GM23338 (cell line): Measurements from ENCODE around the gene ODF2L. TPM values are rescaled to one million over a fixed set of nuclear protein-coding genes. Genes with fewer than 3 reads are reported as not detected.

Experiments
- ATAC-seq: fragments of 200-7000 bp; cut with Tn5 transposase; 3 replicates; pipeline ENCODE4 v1.9.1; 2020
- DNase-seq: peaks from one replicate; pipeline ENCODE4 v3.0.0-alpha.2; 2015; ENCODE audit warnings: low spot score
- H2AFZ ChIP-seq: fragments of 200-600 bp; sonication (generic); 2 replicates; pipeline ENCODE4 v1.8.0; 2016; ENCODE audit warnings: antibody characterized with exemption, mild to moderate bottlenecking, moderate library complexity
- H3F3A ChIP-seq: fragments of 200-600 bp; sonication (generic); replicated peaks from 2 replicates; pipeline ENCODE4 v1.8.0; 2017; ENCODE audit warnings: antibody characterized with exemption, mixed run types, low read depth
- H3K27ac ChIP-seq: fragments of 200-600 bp; sonication (generic); 2 replicates; pipeline ENCODE4 v1.6.1; 2016; ENCODE audit warnings: low read depth
- H3K27me3 ChIP-seq: fragments of 200-600 bp; sonication (generic); 2 replicates; pipeline ENCODE4 v1.8.0; 2016; ENCODE audit warnings: mild to moderate bottlenecking, mixed run types, moderate library complexity; ENCODE audit not compliant: insufficient read depth
- H3K36me3 ChIP-seq: fragments of 200-600 bp; sonication (generic); 2 replicates; pipeline ENCODE4 v1.8.0; 2016; ENCODE audit warnings: mild to moderate bottlenecking; ENCODE audit not compliant: insufficient read depth
- H3K4me1 ChIP-seq: fragments of 200-600 bp; sonication (generic); 2 replicates; pipeline ENCODE4 v1.8.0; 2016; ENCODE audit warnings: mild to moderate bottlenecking, moderate library complexity; ENCODE audit not compliant: insufficient read depth
- H3K4me2 ChIP-seq: fragments of 200-600 bp; sonication (generic); 2 replicates; pipeline ENCODE4 v1.7.1; 2017; ENCODE audit warnings: mixed run types
- H3K4me3 ChIP-seq: fragments of 200-600 bp; sonication (generic); 2 replicates; pipeline ENCODE4 v1.6.1; 2016; ENCODE audit warnings: mixed run types
- H3K79me2 ChIP-seq: fragments of 200-600 bp; sonication (generic); replicated peaks from 2 replicates; pipeline ENCODE4 v1.8.0; 2017; ENCODE audit warnings: mild to moderate bottlenecking; ENCODE audit not compliant: insufficient read depth
- H3K9me2 ChIP-seq: fragments of 200-600 bp; sonication (generic); 2 replicates; pipeline ENCODE4 v1.8.0; 2017; ENCODE audit not compliant: insufficient read depth
- H4K20me1 ChIP-seq: fragments of 200-600 bp; sonication (generic); replicated peaks from 2 replicates; pipeline ENCODE4 v1.8.0; 2017; ENCODE audit warnings: mild to moderate bottlenecking; ENCODE audit not compliant: insufficient read depth
- H3K27ac Mint-ChIP-seq: 2 replicates; pipeline ENCODE4 v1.8.0; 2020; ENCODE audit warnings: inconsistent platforms, mild to moderate bottlenecking, moderate library complexity, mixed read lengths
- H3K27me3 Mint-ChIP-seq: 3 replicates; pipeline ENCODE4 v1.8.0; 2022; ENCODE audit warnings: low read depth, mild to moderate bottlenecking, moderate library complexity, mixed read lengths, inconsistent platforms; ENCODE audit not compliant: insufficient read depth, poor library complexity
- H3K36me3 Mint-ChIP-seq: 3 replicates; pipeline ENCODE4 v1.8.0; 2021; ENCODE audit warnings: low read depth, mild to moderate bottlenecking, inconsistent platforms, moderate library complexity, mixed read lengths
- H3K4me1 Mint-ChIP-seq: 3 replicates; pipeline ENCODE4 v1.8.0; 2020; ENCODE audit warnings: mild to moderate bottlenecking, inconsistent platforms, mixed read lengths
- H3K4me3 Mint-ChIP-seq: 3 replicates; pipeline ENCODE4 v1.8.0; 2021; ENCODE audit warnings: moderate library complexity, mild to moderate bottlenecking, inconsistent platforms, mixed read lengths
- H3K9me3 Mint-ChIP-seq: 3 replicates; pipeline ENCODE4 v1.8.0; 2020; ENCODE audit warnings: moderate library complexity, mild to moderate bottlenecking, inconsistent platforms, mixed read lengths
- CREB1 ChIP-seq: fragments of 250-450 bp; sonication (Bioruptor Pico); IDR thresholded peaks from 2 replicates; pipeline ENCODE4 v1.5.0; 2020; ENCODE audit warnings: low read depth, mild to moderate bottlenecking, moderate library complexity
- EZH2 ChIP-seq: fragments of 200-600 bp; sonication (generic); IDR thresholded peaks from one replicate; pipeline ENCODE4 v1.8.0; 2017; ENCODE audit warnings: antibody characterized with exemption, mild to moderate bottlenecking, low read depth; ENCODE audit not compliant: unreplicated experiment
- EZH2phosphoT487 ChIP-seq: fragments of 200-600 bp; sonication (generic); IDR thresholded peaks from one replicate; pipeline ENCODE4 v1.8.1; 2018; ENCODE audit warnings: antibody characterized with exemption; ENCODE audit not compliant: unreplicated experiment
- JUNB ChIP-seq: IDR thresholded peaks from one replicate; pipeline ENCODE4 v1.6.1; 2016; ENCODE audit warnings: antibody characterized with exemption; ENCODE audit not compliant: unreplicated experiment
- NANOG ChIP-seq: IDR thresholded peaks from 2 replicates; pipeline ENCODE4 v1.6.1; 2016; ENCODE audit warnings: antibody characterized with exemption, borderline replicate concordance
- POLR2AphosphoS5 ChIP-seq: IDR thresholded peaks from 2 replicates; pipeline ENCODE4 v1.6.1; 2016; ENCODE audit warnings: antibody characterized with exemption, low read depth
- STAT1 ChIP-seq: IDR thresholded peaks from one replicate; pipeline ENCODE4 v1.6.1; 2016; ENCODE audit warnings: antibody characterized with exemption; ENCODE audit not compliant: unreplicated experiment
- ZNF114 ChIP-seq: fragments of 250-450 bp; sonication (Bioruptor Pico); IDR thresholded peaks from 2 replicates; pipeline ENCODE4 v1.5.0; 2020; ENCODE audit warnings: mild to moderate bottlenecking, moderate library complexity
- ZNF331 ChIP-seq: fragments of 250-450 bp; sonication (Bioruptor Pico); IDR thresholded peaks from 2 replicates; pipeline ENCODE4 v1.5.0; 2020; ENCODE audit warnings: low read depth, mild to moderate bottlenecking, moderate library complexity
- polyA plus RNA-seq: library from polyadenylated mRNA; unstranded; fragments of >200 nt; fragmentation: Nextera tagmentation; extraction: Ambion mirVana; gene quantifications from 2 replicates; pipeline ENCODE4 v1.2.1, GENCODE V29; 2016
- total RNA-seq: library from RNA; depleted of rRNA; stranded (reverse); fragments of >200 nt; shearing (Covaris generic); gene quantifications from 2 replicates; pipeline ENCODE4 v1.2.3, GENCODE V29; 2014
- TF ChIP-seq, protein P1 (sequence below): fragments of 250-450 bp; sonication (Bioruptor Pico); IDR thresholded peaks from 2 replicates; pipeline ENCODE4 v1.5.0; 2020; ENCODE audit warnings: mild to moderate bottlenecking, moderate library complexity
- TF ChIP-seq, protein P2 (sequence below), 2 experiments: fragments of 200-600 bp in 1 of 2; sonication (generic) in 1 of 2; conservative IDR thresholded peaks; 2 replicates each; pipeline versions ENCODE4 v1.5.1 to v1.6.1; 2016 to 2017; ENCODE audit warnings: antibody characterized with exemption in 2 of 2, low read depth in 2 of 2, mild to moderate bottlenecking in 2 of 2, moderate library complexity in 1 of 2
- TF ChIP-seq, protein P3 (sequence below): IDR thresholded peaks from 2 replicates; pipeline ENCODE4 v1.6.1; 2016; ENCODE audit warnings: antibody characterized with exemption
- TF ChIP-seq, protein P4 (sequence below): IDR thresholded peaks from one replicate; pipeline ENCODE4 v1.6.1; 2018; ENCODE audit warnings: antibody characterized with exemption; ENCODE audit not compliant: unreplicated experiment

Gene ODF2L
- total and polyA plus RNA-seq, 2 experiments from 2014 or later: 29.8 to 51.5 TPM

DNA sequence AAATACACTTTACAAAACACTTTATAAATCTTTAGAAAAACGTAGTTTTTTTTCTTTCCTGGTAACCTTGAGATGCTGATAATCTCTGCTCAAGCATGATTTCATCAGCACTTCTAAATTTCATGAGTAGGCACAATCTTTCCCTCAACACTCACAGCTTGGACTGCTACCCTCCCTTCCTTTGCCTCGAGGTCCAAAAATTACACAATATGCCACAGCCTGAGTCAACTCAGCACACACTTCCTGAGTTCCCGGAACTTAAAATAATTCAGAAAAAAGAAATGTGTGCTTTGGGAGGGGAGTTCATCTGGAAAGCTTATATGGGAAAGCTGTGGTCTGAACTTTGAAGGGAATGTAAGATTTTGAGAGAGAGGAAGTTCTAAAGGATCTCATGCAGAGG lies 33.7 kb upstream of the ODF2L start:
- TF ChIP-seq NANOG (no peak), EZH2phosphoT487 (no peak), ZNF114 (CRISPR knock-in tag) (no peak), STAT1 (no peak), EZH2 (no peak), JUNB (no peak), ZNF331 (no peak), POLR2AphosphoS5 (no peak), CREB1 (no peak)
- TF ChIP-seq, protein P1, sequence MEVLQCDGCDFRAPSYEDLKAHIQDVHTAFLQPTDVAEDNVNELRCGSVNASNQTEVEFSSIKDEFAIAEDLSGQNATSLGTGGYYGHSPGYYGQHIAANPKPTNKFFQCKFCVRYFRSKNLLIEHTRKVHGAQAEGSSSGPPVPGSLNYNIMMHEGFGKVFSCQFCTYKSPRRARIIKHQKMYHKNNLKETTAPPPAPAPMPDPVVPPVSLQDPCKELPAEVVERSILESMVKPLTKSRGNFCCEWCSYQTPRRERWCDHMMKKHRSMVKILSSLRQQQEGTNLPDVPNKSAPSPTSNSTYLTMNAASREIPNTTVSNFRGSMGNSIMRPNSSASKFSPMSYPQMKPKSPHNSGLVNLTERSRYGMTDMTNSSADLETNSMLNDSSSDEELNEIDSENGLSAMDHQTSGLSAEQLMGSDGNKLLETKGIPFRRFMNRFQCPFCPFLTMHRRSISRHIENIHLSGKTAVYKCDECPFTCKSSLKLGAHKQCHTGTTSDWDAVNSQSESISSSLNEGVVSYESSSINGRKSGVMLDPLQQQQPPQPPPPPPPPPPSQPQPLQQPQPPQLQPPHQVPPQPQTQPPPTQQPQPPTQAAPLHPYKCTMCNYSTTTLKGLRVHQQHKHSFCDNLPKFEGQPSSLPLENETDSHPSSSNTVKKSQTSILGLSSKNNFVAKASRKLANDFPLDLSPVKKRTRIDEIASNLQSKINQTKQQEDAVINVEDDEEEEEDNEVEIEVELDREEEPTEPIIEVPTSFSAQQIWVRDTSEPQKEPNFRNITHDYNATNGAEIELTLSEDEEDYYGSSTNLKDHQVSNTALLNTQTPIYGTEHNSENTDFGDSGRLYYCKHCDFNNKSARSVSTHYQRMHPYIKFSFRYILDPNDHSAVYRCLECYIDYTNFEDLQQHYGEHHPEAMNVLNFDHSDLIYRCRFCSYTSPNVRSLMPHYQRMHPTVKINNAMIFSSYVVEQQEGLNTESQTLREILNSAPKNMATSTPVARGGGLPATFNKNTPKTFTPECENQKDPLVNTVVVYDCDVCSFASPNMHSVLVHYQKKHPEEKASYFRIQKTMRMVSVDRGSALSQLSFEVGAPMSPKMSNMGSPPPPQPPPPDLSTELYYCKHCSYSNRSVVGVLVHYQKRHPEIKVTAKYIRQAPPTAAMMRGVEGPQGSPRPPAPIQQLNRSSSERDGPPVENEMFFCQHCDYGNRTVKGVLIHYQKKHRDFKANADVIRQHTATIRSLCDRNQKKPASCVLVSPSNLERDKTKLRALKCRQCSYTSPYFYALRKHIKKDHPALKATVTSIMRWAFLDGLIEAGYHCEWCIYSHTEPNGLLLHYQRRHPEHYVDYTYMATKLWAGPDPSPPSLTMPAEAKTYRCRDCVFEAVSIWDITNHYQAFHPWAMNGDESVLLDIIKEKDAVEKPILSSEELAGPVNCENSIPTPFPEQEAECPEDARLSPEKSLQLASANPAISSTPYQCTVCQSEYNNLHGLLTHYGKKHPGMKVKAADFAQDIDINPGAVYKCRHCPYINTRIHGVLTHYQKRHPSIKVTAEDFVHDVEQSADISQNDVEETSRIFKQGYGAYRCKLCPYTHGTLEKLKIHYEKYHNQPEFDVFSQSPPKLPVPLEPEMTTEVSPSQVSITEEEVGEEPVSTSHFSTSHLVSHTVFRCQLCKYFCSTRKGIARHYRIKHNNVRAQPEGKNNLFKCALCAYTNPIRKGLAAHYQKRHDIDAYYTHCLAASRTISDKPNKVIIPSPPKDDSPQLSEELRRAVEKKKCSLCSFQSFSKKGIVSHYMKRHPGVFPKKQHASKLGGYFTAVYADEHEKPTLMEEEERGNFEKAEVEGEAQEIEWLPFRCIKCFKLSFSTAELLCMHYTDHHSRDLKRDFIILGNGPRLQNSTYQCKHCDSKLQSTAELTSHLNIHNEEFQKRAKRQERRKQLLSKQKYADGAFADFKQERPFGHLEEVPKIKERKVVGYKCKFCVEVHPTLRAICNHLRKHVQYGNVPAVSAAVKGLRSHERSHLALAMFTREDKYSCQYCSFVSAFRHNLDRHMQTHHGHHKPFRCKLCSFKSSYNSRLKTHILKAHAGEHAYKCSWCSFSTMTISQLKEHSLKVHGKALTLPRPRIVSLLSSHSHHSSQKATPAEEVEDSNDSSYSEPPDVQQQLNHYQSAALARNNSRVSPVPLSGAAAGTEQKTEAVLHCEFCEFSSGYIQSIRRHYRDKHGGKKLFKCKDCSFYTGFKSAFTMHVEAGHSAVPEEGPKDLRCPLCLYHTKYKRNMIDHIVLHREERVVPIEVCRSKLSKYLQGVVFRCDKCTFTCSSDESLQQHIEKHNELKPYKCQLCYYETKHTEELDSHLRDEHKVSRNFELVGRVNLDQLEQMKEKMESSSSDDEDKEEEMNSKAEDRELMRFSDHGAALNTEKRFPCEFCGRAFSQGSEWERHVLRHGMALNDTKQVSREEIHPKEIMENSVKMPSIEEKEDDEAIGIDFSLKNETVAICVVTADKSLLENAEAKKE (CRISPR knock-in tag): no peak
- TF ChIP-seq, protein P2, sequence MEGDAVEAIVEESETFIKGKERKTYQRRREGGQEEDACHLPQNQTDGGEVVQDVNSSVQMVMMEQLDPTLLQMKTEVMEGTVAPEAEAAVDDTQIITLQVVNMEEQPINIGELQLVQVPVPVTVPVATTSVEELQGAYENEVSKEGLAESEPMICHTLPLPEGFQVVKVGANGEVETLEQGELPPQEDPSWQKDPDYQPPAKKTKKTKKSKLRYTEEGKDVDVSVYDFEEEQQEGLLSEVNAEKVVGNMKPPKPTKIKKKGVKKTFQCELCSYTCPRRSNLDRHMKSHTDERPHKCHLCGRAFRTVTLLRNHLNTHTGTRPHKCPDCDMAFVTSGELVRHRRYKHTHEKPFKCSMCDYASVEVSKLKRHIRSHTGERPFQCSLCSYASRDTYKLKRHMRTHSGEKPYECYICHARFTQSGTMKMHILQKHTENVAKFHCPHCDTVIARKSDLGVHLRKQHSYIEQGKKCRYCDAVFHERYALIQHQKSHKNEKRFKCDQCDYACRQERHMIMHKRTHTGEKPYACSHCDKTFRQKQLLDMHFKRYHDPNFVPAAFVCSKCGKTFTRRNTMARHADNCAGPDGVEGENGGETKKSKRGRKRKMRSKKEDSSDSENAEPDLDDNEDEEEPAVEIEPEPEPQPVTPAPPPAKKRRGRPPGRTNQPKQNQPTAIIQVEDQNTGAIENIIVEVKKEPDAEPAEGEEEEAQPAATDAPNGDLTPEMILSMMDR (conservative IDR thresholded peaks at IDR 0.05; ENCODE audit: low read depth in 2 of 2): no peak
- TF ChIP-seq, protein P3, sequence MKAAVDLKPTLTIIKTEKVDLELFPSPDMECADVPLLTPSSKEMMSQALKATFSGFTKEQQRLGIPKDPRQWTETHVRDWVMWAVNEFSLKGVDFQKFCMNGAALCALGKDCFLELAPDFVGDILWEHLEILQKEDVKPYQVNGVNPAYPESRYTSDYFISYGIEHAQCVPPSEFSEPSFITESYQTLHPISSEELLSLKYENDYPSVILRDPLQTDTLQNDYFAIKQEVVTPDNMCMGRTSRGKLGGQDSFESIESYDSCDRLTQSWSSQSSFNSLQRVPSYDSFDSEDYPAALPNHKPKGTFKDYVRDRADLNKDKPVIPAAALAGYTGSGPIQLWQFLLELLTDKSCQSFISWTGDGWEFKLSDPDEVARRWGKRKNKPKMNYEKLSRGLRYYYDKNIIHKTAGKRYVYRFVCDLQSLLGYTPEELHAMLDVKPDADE: no peak
- TF ChIP-seq, protein P4, sequence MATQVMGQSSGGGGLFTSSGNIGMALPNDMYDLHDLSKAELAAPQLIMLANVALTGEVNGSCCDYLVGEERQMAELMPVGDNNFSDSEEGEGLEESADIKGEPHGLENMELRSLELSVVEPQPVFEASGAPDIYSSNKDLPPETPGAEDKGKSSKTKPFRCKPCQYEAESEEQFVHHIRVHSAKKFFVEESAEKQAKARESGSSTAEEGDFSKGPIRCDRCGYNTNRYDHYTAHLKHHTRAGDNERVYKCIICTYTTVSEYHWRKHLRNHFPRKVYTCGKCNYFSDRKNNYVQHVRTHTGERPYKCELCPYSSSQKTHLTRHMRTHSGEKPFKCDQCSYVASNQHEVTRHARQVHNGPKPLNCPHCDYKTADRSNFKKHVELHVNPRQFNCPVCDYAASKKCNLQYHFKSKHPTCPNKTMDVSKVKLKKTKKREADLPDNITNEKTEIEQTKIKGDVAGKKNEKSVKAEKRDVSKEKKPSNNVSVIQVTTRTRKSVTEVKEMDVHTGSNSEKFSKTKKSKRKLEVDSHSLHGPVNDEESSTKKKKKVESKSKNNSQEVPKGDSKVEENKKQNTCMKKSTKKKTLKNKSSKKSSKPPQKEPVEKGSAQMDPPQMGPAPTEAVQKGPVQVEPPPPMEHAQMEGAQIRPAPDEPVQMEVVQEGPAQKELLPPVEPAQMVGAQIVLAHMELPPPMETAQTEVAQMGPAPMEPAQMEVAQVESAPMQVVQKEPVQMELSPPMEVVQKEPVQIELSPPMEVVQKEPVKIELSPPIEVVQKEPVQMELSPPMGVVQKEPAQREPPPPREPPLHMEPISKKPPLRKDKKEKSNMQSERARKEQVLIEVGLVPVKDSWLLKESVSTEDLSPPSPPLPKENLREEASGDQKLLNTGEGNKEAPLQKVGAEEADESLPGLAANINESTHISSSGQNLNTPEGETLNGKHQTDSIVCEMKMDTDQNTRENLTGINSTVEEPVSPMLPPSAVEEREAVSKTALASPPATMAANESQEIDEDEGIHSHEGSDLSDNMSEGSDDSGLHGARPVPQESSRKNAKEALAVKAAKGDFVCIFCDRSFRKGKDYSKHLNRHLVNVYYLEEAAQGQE: no peak
- Histone ChIP-seq H3K27me3 (no peaks in the 10 kb centered on the region), H3K9me2 (no peaks in the 10 kb centered on the region), H3K4me2 (no peak overlapping the region), H3K4me1 (no peaks in the 10 kb centered on the region), H3K27ac (no peak overlapping the region), H3K79me2 (no peaks in the 10 kb centered on the region), H3F3A (no peaks in the 10 kb centered on the region), H4K20me1 (no peaks in the 10 kb centered on the region), H3K4me3 (no peak overlapping the region), H3K36me3 (no peaks in the 10 kb centered on the region), H2AFZ (peak overlapping the region; percentile 3)
- no peaks in the 10 kb centered on the region for H3K9me3 Mint-ChIP-seq
- DNase-seq: no peak
- H3K27me3 Mint-ChIP-seq: no peaks in the 10 kb centered on the region
- no peaks in the 10 kb centered on the region for H3K36me3 Mint-ChIP-seq
- no peak for ATAC-seq
- no peaks in the 10 kb centered on the region for H3K4me1 Mint-ChIP-seq
- no peak overlapping the region for H3K4me3 Mint-ChIP-seq
- H3K27ac Mint-ChIP-seq: no peak overlapping the region
